Stimulated activated effector memory CD8-positive, alpha-beta T cell treated with anti-CD3 and anti-CD28 coated beads, Interleukin-12 subunit alpha, Interleukin-12 subunit beta, amount 100 ng/mL, for 72 hours (primary cell): Measurements from ENCODE around the gene RPS6KA5.
A peak's percentile ranks its signal among the peaks of the same experiment; 100 is the strongest.
"Not testable (repeated sequence)": the region's sequence is repeated elsewhere in the genome, so short reads cannot be mapped to it uniquely, and the experiment has no call there.

Source experiments
- ATAC-seq: fragments of 150-1000 bp; cut with Tn5 transposase; 2 replicates; pipeline ENCODE4 v1.10.0; 2021
- DNase-seq, 2 donors: peaks; one replicate each; pipeline ENCODE4 v3.0.0; 2021 to 2022; ENCODE audit warnings: low spot score in 2 of 2
- H3K27ac Mint-ChIP-seq: one replicate; pipeline ENCODE4 v1.8.0; 2022; ENCODE audit warnings: mild to moderate bottlenecking, mixed read lengths
- H3K36me3 Mint-ChIP-seq: one replicate; pipeline ENCODE4 v1.8.0; 2022; ENCODE audit warnings: mild to moderate bottlenecking, mixed read lengths
- H3K4me1 Mint-ChIP-seq: one replicate; pipeline ENCODE4 v1.8.0; 2022; ENCODE audit warnings: mixed read lengths
- H3K4me3 Mint-ChIP-seq: one replicate; pipeline ENCODE4 v1.8.0; 2022; ENCODE audit warnings: mild to moderate bottlenecking, mixed read lengths
- H3K9me3 Mint-ChIP-seq: one replicate; pipeline ENCODE4 v1.8.0; 2022; ENCODE audit warnings: mixed read lengths

RPS6KA5 gene

GRCh38 chr14:91060351-91061055 lies at the start of gene RPS6KA5:
RPS6KA5 (minus strand) TSS chr14:91060641; CDS start chr14:91060434, 207 bp downstream.
- peaks cover 54% of the 10 kb centered on the region for H3K4me1 Mint-ChIP-seq
- H3K27ac Mint-ChIP-seq, result no peak within 1 kb of the TSS
- peaks cover 24% of the 10 kb centered on the region for H3K36me3 Mint-ChIP-seq
- H3K4me3 Mint-ChIP-seq, result no peak within 1 kb of the TSS
- peak; percentile 90 for ATAC-seq
- peak; percentile 94 to 99 for DNase-seq
- H3K9me3 Mint-ChIP-seq, result peaks cover 3% of the 10 kb centered on the region

GRCh38 chr14:91108941-91109611 lies 48.6 kb upstream of the RPS6KA5 start:
- peaks cover 57% of the 10 kb centered on the region for H3K4me1 Mint-ChIP-seq
- H3K27ac Mint-ChIP-seq, result peak overlapping the region; percentile 92
- DNase-seq (peak; percentile 25 to 78), ATAC-seq (peak; percentile 61)
- H3K4me3 Mint-ChIP-seq, result peak overlapping the region; percentile 52
- peaks cover 17% of the 10 kb centered on the region for H3K36me3 Mint-ChIP-seq
- H3K9me3 Mint-ChIP-seq, result no peaks in the 10 kb centered on the region

GRCh38 chr14:91103116-91103515 lies 42.7 kb upstream of the RPS6KA5 start:
- Mint-ChIP-seq H3K9me3 (no peaks in the 10 kb centered on the region), H3K36me3 (peaks cover 5% of the 10 kb centered on the region), H3K27ac (no peak overlapping the region), H3K4me3 (no peak overlapping the region), H3K4me1 (peaks cover 29% of the 10 kb centered on the region)
- no peak for DNase-seq
- ATAC-seq, result no peak

GRCh38 chr14:91100102-91100501 lies 39.7 kb upstream of the RPS6KA5 start:
- H3K36me3 Mint-ChIP-seq, result peaks cover 4% of the 10 kb centered on the region
- peaks cover 20% of the 10 kb centered on the region for H3K4me1 Mint-ChIP-seq
- peak overlapping the region; percentile 31 for H3K4me3 Mint-ChIP-seq
- no peak for DNase-seq
- ATAC-seq, result peak; percentile 91
- peak overlapping the region; percentile 68 for H3K27ac Mint-ChIP-seq
- H3K9me3 Mint-ChIP-seq, result no peaks in the 10 kb centered on the region

- Mint-ChIP-seq H3K9me3 (no peaks in the 10 kb centered on the region), H3K4me1 (peaks cover 22% of the 10 kb centered on the region), H3K27ac (peak overlapping the region; percentile 18), H3K4me3 (no peak overlapping the region), H3K36me3 (peaks cover 4% of the 10 kb centered on the region)
- ATAC-seq, result no peak
- no peak for DNase-seq
Measured at GRCh38 chr14:91098591-91098990, 38.1 kb upstream of the RPS6KA5 start.

GRCh38 chr14:91097657-91098056 lies 37.2 kb upstream of the RPS6KA5 start:
- not testable (repeated sequence) for ATAC-seq, H3K36me3 Mint-ChIP-seq, H3K9me3 Mint-ChIP-seq, DNase-seq, H3K27ac Mint-ChIP-seq, H3K4me3 Mint-ChIP-seq
- H3K4me1 Mint-ChIP-seq, result peaks cover 24% of the 10 kb centered on the region

- Mint-ChIP-seq H3K27ac (no peak overlapping the region), H3K4me3 (no peak overlapping the region), H3K9me3 (no peaks in the 10 kb centered on the region), H3K36me3 (peaks cover 4% of the 10 kb centered on the region), H3K4me1 (peaks cover 32% of the 10 kb centered on the region)
- ATAC-seq (no peak), DNase-seq (no peak)
Measured at GRCh38 chr14:91095178-91095577, 34.7 kb upstream of the RPS6KA5 start.

- Mint-ChIP-seq H3K27ac (no peak overlapping the region), H3K4me1 (peaks cover 29% of the 10 kb centered on the region), H3K9me3 (no peaks in the 10 kb centered on the region), H3K4me3 (no peak overlapping the region), H3K36me3 (peaks cover under 1% of the 10 kb centered on the region)
- DNase-seq (no peak), ATAC-seq (no peak)
Measured at GRCh38 chr14:91094772-91095171, 34.3 kb upstream of the RPS6KA5 start.

GRCh38 chr14:91093743-91094472 lies 33.5 kb upstream of the RPS6KA5 start:
- not testable (repeated sequence) for H3K27ac Mint-ChIP-seq, H3K36me3 Mint-ChIP-seq, H3K4me3 Mint-ChIP-seq, DNase-seq, ATAC-seq, H3K9me3 Mint-ChIP-seq
- H3K4me1 Mint-ChIP-seq, result peaks cover 26% of the 10 kb centered on the region

GRCh38 chr14:91092073-91092472 lies 31.6 kb upstream of the RPS6KA5 start:
- H3K36me3 Mint-ChIP-seq, result no peaks in the 10 kb centered on the region
- ATAC-seq, result peak; percentile 82
- H3K9me3 Mint-ChIP-seq, result no peaks in the 10 kb centered on the region
- no peak overlapping the region for H3K4me3 Mint-ChIP-seq
- H3K4me1 Mint-ChIP-seq, result peaks cover 21% of the 10 kb centered on the region
- no peak for DNase-seq
- no peak overlapping the region for H3K27ac Mint-ChIP-seq

- DNase-seq (no peak), ATAC-seq (no peak)
- Mint-ChIP-seq H3K27ac (no peak overlapping the region), H3K9me3 (no peaks in the 10 kb centered on the region), H3K36me3 (no peaks in the 10 kb centered on the region), H3K4me1 (peaks cover 21% of the 10 kb centered on the region), H3K4me3 (no peak overlapping the region)
Measured at GRCh38 chr14:91090743-91091142, 30.3 kb upstream of the RPS6KA5 start.

GRCh38 chr14:91089958-91090535 lies 29.6 kb upstream of the RPS6KA5 start:
- ATAC-seq, result no peak
- Mint-ChIP-seq H3K27ac (no peak overlapping the region), H3K36me3 (no peaks in the 10 kb centered on the region)

GRCh38 chr14:91088585-91089235 lies 28.3 kb upstream of the RPS6KA5 start:
- peak overlapping the region; percentile 51 for H3K27ac Mint-ChIP-seq
- peaks cover 20% of the 10 kb centered on the region for H3K4me1 Mint-ChIP-seq
- ATAC-seq (no peak), DNase-seq (no peak)
- H3K36me3 Mint-ChIP-seq, result no peaks in the 10 kb centered on the region
- H3K9me3 Mint-ChIP-seq, result no peaks in the 10 kb centered on the region
- H3K4me3 Mint-ChIP-seq, result no peak overlapping the region

More at GRCh38 chr14:91089958-91090535, 29.6 kb upstream of the RPS6KA5 start:
- Mint-ChIP-seq H3K4me3 (no peak overlapping the region), H3K4me1 (peaks cover 21% of the 10 kb centered on the region), H3K9me3 (no peaks in the 10 kb centered on the region)
- DNase-seq, result no peak

GRCh38 chr14:91087470-91087869 lies 27.0 kb upstream of the RPS6KA5 start:
- DNase-seq, H3K9me3 Mint-ChIP-seq, ATAC-seq, H3K4me3 Mint-ChIP-seq, H3K36me3 Mint-ChIP-seq: not testable (repeated sequence)
- H3K27ac Mint-ChIP-seq, result peak overlapping the region; percentile 51
- H3K4me1 Mint-ChIP-seq, result peaks cover 16% of the 10 kb centered on the region

- DNase-seq (no peak), ATAC-seq (no peak)
- Mint-ChIP-seq H3K4me3 (no peak overlapping the region), H3K4me1 (peaks cover 11% of the 10 kb centered on the region), H3K27ac (no peak overlapping the region), H3K9me3 (no peaks in the 10 kb centered on the region), H3K36me3 (no peaks in the 10 kb centered on the region)
Measured at GRCh38 chr14:91084516-91084915, 24.1 kb upstream of the RPS6KA5 start.
